HG03565 (cell line): ENCODE data around the gene ITPRID1.

Experiments used
- ATAC-seq: cut with Tn5 transposase; IDR thresholded peaks from one replicate; pipeline ENCODE4 v1.9.1; 2021; ENCODE audit warnings: mild to moderate bottlenecking, moderate library complexity; ENCODE audit not compliant: unreplicated experiment

The ITPRID1 gene

DNA sequence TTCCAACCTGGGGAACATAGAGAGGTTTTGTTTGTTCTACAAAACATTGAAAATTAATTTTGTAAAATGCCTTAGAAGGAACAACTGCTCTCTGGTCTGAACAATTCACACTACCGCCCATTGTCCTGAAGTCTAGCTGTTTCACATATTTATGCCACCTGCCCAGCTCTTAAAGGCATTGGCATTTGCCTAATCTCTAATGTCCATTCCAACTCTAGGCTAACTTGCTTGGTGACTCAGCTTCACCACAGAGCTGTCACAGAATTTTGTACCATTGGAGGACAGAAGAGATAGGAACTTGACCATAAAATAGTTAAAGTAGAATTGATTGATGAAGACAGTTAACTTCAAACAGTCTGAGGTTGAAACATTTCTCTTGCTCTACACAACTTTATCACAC lies 119.6 kb downstream of the ITPRID1 start:
- no peak for ATAC-seq

GRCh38 chr7:31633894-31634494 lies 120.1 kb downstream of the ITPRID1 start:
- ATAC-seq = no peak

GRCh38 chr7:31640381-31640780 lies 126.5 kb downstream of the ITPRID1 start:
- ATAC-seq = no peak

DNA sequence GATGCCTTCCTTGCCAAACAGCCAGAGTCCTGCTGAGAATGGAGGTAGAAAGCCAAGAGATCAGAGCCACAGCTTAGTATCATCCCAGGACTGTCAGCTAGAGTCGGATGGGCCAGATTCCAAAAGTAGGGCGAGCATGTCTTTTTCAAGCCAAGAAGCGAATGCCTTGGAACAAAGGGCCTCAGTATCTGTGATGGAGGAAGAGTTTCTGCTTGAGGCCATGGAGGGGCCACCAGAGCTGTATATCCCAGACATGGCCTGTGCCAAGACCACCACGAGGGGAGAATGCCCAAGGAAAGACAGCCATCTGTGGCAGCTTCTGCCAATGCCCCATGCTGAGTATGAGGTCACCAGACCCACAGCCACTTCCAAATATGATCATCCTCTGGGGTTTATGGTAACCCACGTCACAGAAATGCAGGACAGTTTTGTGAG lies 128.8 kb downstream of the ITPRID1 start:
- ATAC-seq = no peak

DNA sequence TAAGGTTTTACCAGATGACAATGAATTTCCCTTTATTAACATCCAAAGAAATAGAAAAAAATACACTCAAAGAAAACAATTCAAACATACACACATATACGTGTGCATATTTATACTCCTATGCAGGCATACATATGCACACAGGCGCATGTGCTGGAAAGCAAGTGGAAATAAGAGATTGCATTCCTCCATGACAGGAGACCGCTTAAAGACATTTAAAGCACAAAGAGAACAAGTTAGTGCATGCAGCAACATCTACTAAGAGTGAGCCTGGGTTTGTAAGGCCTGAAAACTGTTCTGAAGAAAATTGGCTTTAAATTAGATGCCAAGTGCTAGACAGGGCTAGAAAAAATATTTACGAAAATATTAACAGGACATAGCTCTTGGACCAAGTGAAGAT lies 133.1 kb downstream of the ITPRID1 start:
- no peak for ATAC-seq

- no peak for ATAC-seq
Observed at GRCh38 chr7:31647511-31647910, 133.6 kb downstream of the ITPRID1 start.

- no peak for ATAC-seq
Observed at GRCh38 chr7:31648288-31648687, 134.4 kb downstream of the ITPRID1 start.

GRCh38 chr7:31648880-31649279 lies 135.0 kb downstream of the ITPRID1 start:
- no peak for ATAC-seq

- no peak for ATAC-seq
Observed at GRCh38 chr7:31651234-31652062, 137.6 kb downstream of the ITPRID1 start.

- no peak for ATAC-seq
Observed at GRCh38 chr7:31652063-31652326, 138.1 kb downstream of the ITPRID1 start.

DNA sequence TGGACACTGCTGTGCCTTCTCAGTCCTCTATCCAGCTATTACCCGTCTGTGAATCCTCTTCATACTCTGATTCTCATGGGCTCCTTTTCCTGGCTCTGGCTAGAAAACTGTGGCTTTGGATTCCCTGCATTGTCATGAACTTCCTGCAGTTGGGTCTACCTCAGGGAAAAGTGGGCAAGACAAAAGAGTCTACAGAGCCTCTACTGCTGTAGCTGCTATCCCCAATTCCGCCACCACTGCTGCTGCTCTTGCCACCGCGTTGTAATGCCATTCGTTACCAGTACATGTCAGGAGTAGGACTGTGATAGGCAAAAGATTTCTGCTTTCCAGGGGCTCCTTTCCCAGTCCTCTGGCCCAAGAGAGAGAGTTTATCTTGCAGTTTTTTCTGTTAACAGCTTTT lies 149.2 kb downstream of the ITPRID1 start:
- ATAC-seq = no peak

DNA sequence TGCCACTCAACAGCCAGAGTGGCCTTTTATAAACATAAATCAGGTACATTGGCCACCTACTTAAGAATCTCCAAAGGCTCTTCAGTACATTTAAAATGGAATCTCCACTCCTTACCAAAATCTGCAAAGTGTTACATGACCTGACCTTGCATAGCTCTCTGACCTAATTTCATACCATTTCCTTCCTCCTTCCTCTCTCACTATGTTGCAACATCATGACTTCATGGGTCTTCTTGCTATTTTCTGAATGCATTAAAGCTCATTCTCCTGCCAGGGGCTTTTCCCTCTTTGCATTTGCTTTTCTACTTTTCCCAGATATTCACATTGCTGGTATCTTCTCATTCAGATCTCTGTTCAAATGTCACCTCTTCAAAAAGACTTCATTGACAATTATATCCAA lies 151.0 kb downstream of the ITPRID1 start:
- no peak for ATAC-seq

DNA sequence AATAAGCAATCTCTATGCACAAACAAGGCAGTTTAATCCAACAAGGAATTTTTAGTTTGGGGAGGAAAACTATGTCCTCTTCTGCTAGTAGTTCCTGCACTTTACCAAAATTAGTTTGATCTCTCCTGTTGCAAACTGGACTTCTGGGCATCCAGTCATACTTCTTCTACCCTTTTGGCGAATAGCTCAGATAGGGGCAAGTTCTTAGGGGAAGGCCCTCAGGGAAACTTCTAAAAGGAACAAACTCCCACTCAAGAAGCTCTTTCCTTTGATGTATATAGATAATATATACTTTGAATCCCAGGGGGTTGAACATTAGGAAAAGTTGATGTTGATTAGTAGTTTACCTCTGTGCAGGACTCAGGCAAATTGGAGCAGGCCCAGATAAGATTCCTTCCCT lies 151.7 kb downstream of the ITPRID1 start:
- ATAC-seq = no peak

- ATAC-seq = no peak
Observed at GRCh38 chr7:31669461-31669860, 155.6 kb downstream of the ITPRID1 start.

- ATAC-seq = no peak
Observed at GRCh38 chr7:31679574-31680305, 165.8 kb downstream of the ITPRID1 start.

DNA sequence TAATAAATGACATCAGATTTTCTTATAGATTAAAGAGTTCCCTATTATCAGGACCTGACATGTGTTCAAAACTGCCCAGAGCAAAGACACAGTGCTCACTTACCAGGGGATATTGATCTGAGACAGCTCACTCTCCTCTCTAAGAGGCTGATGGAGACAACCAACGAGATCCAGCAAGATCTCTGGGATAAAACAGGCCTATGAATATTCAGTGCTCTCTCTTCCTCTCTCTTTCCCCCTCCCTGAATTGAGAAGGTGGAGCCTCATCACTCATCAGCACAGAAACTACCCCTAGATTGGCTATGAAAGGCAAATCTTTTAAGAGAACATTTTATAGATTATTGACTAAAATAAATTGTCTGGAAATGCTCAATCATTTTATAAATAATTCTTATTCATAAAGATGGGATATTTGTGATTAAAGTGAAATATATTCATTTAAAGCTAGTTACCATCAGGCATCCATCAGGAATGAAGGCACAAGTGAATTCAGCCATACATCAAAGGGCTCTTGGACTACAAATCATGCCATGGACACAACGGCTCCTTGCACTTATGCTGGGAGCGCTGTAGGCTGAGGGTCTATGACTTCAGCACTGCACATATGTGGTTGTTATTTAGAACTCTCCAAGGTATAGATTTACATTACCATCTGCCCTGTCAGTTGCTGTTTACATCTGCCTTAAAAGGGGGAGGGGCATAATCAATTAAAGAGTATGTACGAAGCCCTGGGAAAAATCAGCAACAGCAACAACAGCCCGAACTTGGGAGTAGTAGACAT lies 169.7 kb downstream of the ITPRID1 start:
- ATAC-seq = no peak

- ATAC-seq = no peak
Observed at GRCh38 chr7:31687024-31687748, 173.3 kb downstream of the ITPRID1 start, which contains the start of gene PPP1R17. TSS of gene PPP1R17 (plus strand) at chr7:31687215. CDS start at chr7:31692442, 5,227 bp downstream.

GRCh38 chr7:31688372-31688771 lies 174.5 kb downstream of the ITPRID1 start:
- peak; percentile 98 for ATAC-seq

GRCh38 chr7:31688996-31689395 lies 175.1 kb downstream of the ITPRID1 start:
- ATAC-seq = no peak

- no peak for ATAC-seq
Observed at GRCh38 chr7:31690935-31691334, 177.0 kb downstream of the ITPRID1 start.

GRCh38 chr7:31692451-31692850 lies 178.6 kb downstream of the ITPRID1 start:
- no peak for ATAC-seq
